Measurements from ENCODE around the gene CHL1. TPM values are rescaled to one million over a fixed set of nuclear protein-coding genes. Genes with fewer than 3 reads are reported as not detected.

Gene CHL1
- total and polyA plus RNA-seq, 12 donors = 0.55 to 28.8 (median 2.2) TPM

DNA sequence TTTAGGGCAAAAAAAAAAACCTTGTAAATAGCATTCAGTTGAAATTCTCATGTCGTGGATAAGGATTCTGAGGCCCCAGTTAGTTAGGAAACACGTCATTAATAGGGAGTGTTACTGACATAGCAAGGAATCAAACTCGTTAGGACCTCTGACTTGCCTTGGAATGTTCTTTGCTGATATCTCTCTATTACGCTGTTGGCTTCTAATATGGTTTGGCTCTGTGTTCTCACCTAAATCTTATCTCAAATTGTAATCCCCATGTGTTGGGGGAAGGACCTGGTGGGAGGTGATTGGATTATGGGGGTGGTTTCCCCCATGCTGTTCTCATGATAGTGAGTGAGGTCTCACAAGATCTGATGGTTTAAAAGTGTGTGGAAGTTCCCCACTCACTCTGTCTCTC, 40.3 kb downstream of the CHL1 start:
- Histone ChIP-seq H3K27me3 (peaks cover 0 to 3% (median 0%) of the 10 kb centered on the region in 7 donors), H3K4me3 (no peak overlapping the region), H3K9me3 (no peaks in the 10 kb centered on the region), H3K27ac (no peak overlapping the region), H3K36me3 (no peaks in the 10 kb centered on the region), H3K4me1 (no peaks in the 10 kb centered on the region)
- ATAC-seq = no peak
- intact Hi-C loops (cut with DNase I) = no loop called here
- no peak for DNase-seq
- 18 to 24% methylated on average over 4 of the region's 4 CpGs for WGBS, 2 donors
- TF ChIP-seq, protein P1, sequence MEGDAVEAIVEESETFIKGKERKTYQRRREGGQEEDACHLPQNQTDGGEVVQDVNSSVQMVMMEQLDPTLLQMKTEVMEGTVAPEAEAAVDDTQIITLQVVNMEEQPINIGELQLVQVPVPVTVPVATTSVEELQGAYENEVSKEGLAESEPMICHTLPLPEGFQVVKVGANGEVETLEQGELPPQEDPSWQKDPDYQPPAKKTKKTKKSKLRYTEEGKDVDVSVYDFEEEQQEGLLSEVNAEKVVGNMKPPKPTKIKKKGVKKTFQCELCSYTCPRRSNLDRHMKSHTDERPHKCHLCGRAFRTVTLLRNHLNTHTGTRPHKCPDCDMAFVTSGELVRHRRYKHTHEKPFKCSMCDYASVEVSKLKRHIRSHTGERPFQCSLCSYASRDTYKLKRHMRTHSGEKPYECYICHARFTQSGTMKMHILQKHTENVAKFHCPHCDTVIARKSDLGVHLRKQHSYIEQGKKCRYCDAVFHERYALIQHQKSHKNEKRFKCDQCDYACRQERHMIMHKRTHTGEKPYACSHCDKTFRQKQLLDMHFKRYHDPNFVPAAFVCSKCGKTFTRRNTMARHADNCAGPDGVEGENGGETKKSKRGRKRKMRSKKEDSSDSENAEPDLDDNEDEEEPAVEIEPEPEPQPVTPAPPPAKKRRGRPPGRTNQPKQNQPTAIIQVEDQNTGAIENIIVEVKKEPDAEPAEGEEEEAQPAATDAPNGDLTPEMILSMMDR (IDR thresholded peaks at IDR 0.05) = no peak

DNA sequence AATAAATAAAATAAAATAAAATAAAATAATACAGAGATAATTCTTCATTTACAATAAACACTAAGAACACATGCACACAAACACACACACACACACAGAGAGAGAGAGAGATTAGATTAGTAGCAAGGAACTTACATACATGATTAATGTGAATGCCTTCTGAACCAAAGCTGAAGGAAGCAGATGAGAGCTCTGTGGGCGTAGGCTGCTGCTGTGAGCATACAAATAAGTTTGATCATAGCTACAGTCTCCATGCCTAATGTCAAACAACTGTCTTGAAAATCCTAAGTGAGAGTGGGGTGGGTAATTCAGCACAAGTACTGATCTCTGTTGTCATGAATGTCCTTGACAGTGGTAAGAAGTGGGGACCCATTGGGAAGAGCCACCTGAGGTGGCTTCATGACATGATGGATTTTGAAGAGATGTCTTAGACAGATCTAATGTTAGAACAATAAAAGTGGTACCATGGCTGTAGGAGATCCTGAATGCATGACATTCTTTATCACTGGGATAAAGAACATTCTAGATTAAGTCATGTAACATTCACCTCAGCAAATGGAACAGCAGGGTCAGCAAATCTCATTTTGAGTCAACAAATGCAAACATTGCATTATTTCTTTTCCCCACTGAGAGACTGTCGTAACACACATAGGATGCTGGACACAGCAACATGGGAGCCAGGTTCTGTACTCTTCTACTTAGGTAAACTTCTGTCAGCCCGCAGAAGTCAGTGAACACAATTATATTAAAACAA, 46.2 kb downstream of the CHL1 start:
- intact Hi-C loops (cut with DNase I) = no loop called here
- TF ChIP-seq, protein P1 (IDR thresholded peaks at IDR 0.05) = no peak
- Histone ChIP-seq H3K4me3 (no peak overlapping the region), H3K9me3 (no peaks in the 10 kb centered on the region), H3K27me3 (peaks cover 0 to 6% (median 0%) of the 10 kb centered on the region in 7 donors), H3K4me1 (no peaks in the 10 kb centered on the region), H3K36me3 (no peaks in the 10 kb centered on the region), H3K27ac (no peak overlapping the region)
- DNase-seq = no peak
- ATAC-seq = no peak
- WGBS, 2 donors = 81 to 86% methylated on average over 3 of the region's 3 CpGs

DNA sequence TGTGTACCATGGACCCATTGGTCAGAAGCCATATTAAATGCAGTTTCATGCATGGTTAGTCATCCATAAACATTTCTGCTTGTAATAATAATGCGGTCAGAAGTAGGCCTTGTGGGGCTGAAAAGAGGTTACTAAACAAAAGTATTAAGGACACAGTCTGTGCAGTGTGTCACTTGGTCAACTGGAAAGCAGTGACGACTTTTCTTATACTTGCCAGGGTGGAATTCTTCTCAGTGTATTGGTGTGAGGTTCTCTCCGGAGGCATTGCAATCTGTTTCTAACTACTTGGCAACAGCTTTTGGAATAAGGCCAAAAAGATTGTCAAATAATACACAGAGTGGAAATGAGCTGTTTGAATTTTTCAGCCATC, 46.8 kb downstream of the CHL1 start:
- no peak for DNase-seq
- Histone ChIP-seq H3K9me3 (no peaks in the 10 kb centered on the region), H3K4me3 (no peak overlapping the region), H3K36me3 (no peaks in the 10 kb centered on the region), H3K4me1 (no peaks in the 10 kb centered on the region), H3K27me3 (peaks cover 0 to 6% (median 0%) of the 10 kb centered on the region in 7 donors), H3K27ac (no peak overlapping the region)
- ATAC-seq = peak in 1 of 8 donors; percentile 74
- intact Hi-C loops (cut with DNase I) = no loop called here
- WGBS, 2 donors = 41 to 49% methylated on average over 3 of the region's 3 CpGs
- TF ChIP-seq, protein P1 (IDR thresholded peaks at IDR 0.05) = no peak

DNA sequence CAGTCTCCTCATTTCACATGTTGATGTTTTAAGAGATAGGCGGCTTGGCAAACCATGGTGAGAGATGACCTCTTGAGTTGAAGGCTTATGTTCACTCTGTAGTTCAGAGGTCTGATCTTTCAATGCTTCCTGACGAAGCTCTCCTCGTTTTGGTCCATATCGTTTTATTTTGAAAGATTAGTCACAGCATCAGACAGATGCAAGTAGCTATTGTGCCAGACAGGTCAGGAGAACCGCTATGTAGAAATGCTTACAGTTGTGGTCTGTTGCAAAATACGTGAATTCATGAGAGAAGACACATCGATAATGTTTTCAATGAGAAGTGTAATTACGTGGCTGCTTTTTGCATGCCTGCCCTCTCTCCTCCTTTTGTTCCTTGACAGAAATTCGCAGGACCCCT, 47.5 kb downstream of the CHL1 start:
- TF ChIP-seq, protein P1 (IDR thresholded peaks at IDR 0.05) = no peak
- no peak overlapping the region for H3K4me3 ChIP-seq
- WGBS, 2 donors = 78 to 80% methylated on average over 9 of the region's 9 CpGs

More for the DNA sequence above, 47.5 kb downstream of the CHL1 start:
- DNase-seq = no peak
- ATAC-seq = no peak
- intact Hi-C loops (cut with DNase I) = no loop called here
- no peak overlapping the region for H3K27ac ChIP-seq
- no peaks in the 10 kb centered on the region for H3K36me3 ChIP-seq
- no peaks in the 10 kb centered on the region for H3K9me3 ChIP-seq
- H3K27me3 ChIP-seq = peaks cover 0 to 6% (median 0%) of the 10 kb centered on the region in 7 donors
- no peaks in the 10 kb centered on the region for H3K4me1 ChIP-seq
